DOHH2 (cell line): Measurements from ENCODE around the gene CDC42EP1.

Experiments used
- EZH2phosphoT487 ChIP-seq: fragments of 200-600 bp; sonication (generic); IDR thresholded peaks from 2 replicates; pipeline ENCODE4 v1.6.1; 2017; ENCODE audit warnings: borderline replicate concordance, mild to moderate bottlenecking, antibody characterized with exemption, low read length, moderate library complexity, mixed read lengths
- TF ChIP-seq, protein P1 (sequence below): fragments of 200-600 bp; sonication (generic); IDR thresholded peaks from one replicate; pipeline ENCODE4 v1.5.1; 2014; ENCODE audit warnings: antibody characterized with exemption, mild to moderate bottlenecking, low read depth, low read length; ENCODE audit not compliant: poor library complexity, severe bottlenecking

DNA sequence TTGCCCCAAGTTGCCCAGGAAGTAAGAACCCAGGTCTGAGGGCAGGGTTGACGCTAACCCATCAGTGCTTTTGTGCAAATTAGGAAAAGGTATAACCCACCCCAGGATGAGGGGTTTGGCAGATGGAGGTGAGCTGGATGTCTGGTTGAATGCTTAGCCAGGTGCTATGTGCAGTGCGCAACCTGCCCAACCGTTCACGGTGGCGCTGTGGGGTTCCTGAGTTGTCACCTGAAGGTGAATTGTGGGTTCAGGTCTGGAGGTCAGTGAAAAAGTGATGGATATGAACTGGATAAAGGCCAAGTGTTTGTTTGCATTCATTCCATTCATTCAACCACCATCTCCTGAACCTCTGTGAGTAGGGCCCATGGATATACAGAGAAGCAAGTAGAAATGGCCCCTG lies 34.0 kb downstream of the CDC42EP1 start:
- TF ChIP-seq, protein P1, sequence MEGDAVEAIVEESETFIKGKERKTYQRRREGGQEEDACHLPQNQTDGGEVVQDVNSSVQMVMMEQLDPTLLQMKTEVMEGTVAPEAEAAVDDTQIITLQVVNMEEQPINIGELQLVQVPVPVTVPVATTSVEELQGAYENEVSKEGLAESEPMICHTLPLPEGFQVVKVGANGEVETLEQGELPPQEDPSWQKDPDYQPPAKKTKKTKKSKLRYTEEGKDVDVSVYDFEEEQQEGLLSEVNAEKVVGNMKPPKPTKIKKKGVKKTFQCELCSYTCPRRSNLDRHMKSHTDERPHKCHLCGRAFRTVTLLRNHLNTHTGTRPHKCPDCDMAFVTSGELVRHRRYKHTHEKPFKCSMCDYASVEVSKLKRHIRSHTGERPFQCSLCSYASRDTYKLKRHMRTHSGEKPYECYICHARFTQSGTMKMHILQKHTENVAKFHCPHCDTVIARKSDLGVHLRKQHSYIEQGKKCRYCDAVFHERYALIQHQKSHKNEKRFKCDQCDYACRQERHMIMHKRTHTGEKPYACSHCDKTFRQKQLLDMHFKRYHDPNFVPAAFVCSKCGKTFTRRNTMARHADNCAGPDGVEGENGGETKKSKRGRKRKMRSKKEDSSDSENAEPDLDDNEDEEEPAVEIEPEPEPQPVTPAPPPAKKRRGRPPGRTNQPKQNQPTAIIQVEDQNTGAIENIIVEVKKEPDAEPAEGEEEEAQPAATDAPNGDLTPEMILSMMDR = no peak
- no peak for TF ChIP-seq EZH2phosphoT487
